Fibroblast of lung (primary cell): ENCODE data around the gene GCHFR. TPM values are rescaled to one million over a fixed set of nuclear protein-coding genes. Genes with fewer than 3 reads are reported as not detected.

Source experiments
- DNase-seq, 2 donors: peaks; one replicate each; pipeline versions ENCODE4 v3.0.0 to v3.0.0-alpha.2; 2010; ENCODE audit warnings: low read depth in 2 of 2
- H2AFZ ChIP-seq: 2 replicates; pipeline ENCODE4 v1.5.1; 2012; ENCODE audit warnings: low read length, control low read depth, inconsistent platforms
- H3K27ac ChIP-seq: 2 replicates; pipeline ENCODE4 v1.5.1; 2011; ENCODE audit warnings: low read length, control low read depth; ENCODE audit not compliant: insufficient read depth
- H3K27me3 ChIP-seq: 2 replicates; pipeline ENCODE4 v1.5.1; 2011; ENCODE audit warnings: mild to moderate bottlenecking, low read length; ENCODE audit not compliant: control insufficient read depth, insufficient read depth
- H3K36me3 ChIP-seq: 2 replicates; pipeline ENCODE4 v1.5.1; 2011; ENCODE audit warnings: low read length; ENCODE audit not compliant: control insufficient read depth, insufficient read depth
- H3K4me1 ChIP-seq: 2 replicates; pipeline ENCODE4 v1.5.1; 2011; ENCODE audit warnings: low read length; ENCODE audit not compliant: control insufficient read depth, insufficient read depth; ENCODE audit errors: extremely low read depth
- H3K4me2 ChIP-seq: 2 replicates; pipeline ENCODE4 v1.5.1; 2011; ENCODE audit warnings: low read length, control low read depth; ENCODE audit not compliant: insufficient read depth; ENCODE audit errors: extremely low read depth
- H3K4me3 ChIP-seq, 4 experiments: fragments of 200-600 bp in 1 of 4; sonication (generic) in 1 of 4; replicated peaks in 1 of 4; 2 replicates each; pipeline ENCODE4 v1.5.1; 2011 to 2016; ENCODE audit warnings: low read length in 4 of 4, low read depth in 3 of 4, mild to moderate bottlenecking in 3 of 4, control low read depth in 2 of 4, inconsistent platforms in 1 of 4, mixed read lengths in 1 of 4; ENCODE audit not compliant: insufficient read depth in 1 of 4; ENCODE audit errors: control extremely low read depth in 1 of 4
- H3K79me2 ChIP-seq: 2 replicates; pipeline ENCODE4 v1.5.1; 2012; ENCODE audit warnings: mild to moderate bottlenecking, low read length, inconsistent platforms; ENCODE audit not compliant: control insufficient read depth, insufficient read depth
- H3K9ac ChIP-seq: 2 replicates; pipeline ENCODE4 v1.5.1; 2011; ENCODE audit warnings: mild to moderate bottlenecking, low read length, control low read depth; ENCODE audit not compliant: insufficient read depth
- H3K9me3 ChIP-seq: 2 replicates; pipeline ENCODE4 v1.5.1; 2012; ENCODE audit warnings: low read depth, low read length; ENCODE audit not compliant: control insufficient read depth, insufficient read depth
- H4K20me1 ChIP-seq: 2 replicates; pipeline ENCODE4 v1.5.1; 2011; ENCODE audit warnings: low read length; ENCODE audit not compliant: control insufficient read depth, insufficient read depth; ENCODE audit errors: extremely low read depth
- EZH2 ChIP-seq: IDR thresholded peaks from 2 replicates; pipeline ENCODE4 v1.5.1; 2012; ENCODE audit warnings: low read length, control low read depth, mild to moderate bottlenecking; ENCODE audit errors: missing control alignments
- polyA plus RNA-seq, 2 donors: library from polyadenylated mRNA; depleted of rRNA in 1 of 2; stranded (reverse) in 1 of 2; unstranded in 1 of 2; fragments of >200 nt; gene quantifications; 2 replicates each; pipeline ENCODE4 v1.2.1, GENCODE V29; 2011 to 2012; ENCODE audit warnings: missing spikeins in 1 of 2
- total RNA-seq: library from RNA; depleted of rRNA; stranded (reverse); fragments of >200 nt; gene quantifications from 2 replicates; pipeline ENCODE4 v1.2.1, GENCODE V29; 2014
- TF ChIP-seq, protein P1 (sequence below), 2 donors: IDR thresholded peaks in 1 of 2; conservative IDR thresholded peaks in 1 of 2; 1 replicate in 1 of 2; 2 replicates in 1 of 2; pipeline ENCODE4 v1.5.1; 2011 to 2012; ENCODE audit warnings: low read length in 2 of 2, control low read depth in 1 of 2, inconsistent platforms in 1 of 2, low read depth in 1 of 2, mild to moderate bottlenecking in 1 of 2

GCHFR gene
- total and polyA plus RNA-seq, 2 donors (not counting 1 experiment from before 2014, with no cell fraction given), result 1.6 to 2.5 TPM

DNA sequence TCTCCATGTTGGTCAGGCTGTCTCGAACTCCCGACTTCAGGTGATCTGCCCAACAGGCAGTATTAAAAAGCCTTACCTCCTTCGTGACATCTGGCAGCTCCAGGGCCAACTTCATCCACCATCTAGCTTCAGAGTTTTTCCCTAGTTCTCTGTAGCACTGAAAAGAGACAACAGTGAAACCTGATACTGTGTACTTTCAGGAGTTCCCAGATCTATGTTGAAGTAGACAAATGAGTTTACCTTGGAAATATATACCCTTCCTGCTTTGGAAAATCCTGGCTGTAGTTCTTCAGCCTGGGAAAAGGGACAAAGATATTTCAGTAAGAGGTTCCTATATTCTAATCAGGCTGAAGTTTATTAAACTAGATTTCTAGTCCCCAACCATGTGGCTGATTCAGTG is 26.8 kb upstream of the GCHFR start:
- H3K4me3 ChIP-seq, result no peak overlapping the region
- no peak overlapping the region for H3K9ac ChIP-seq
- H3K4me1 ChIP-seq, result no peaks in the 10 kb centered on the region
- H3K79me2 ChIP-seq, result no peaks in the 10 kb centered on the region
- no peaks in the 10 kb centered on the region for H3K27me3 ChIP-seq
- H3K9me3 ChIP-seq, result no peaks in the 10 kb centered on the region
- no peaks in the 10 kb centered on the region for H4K20me1 ChIP-seq
- no peak for TF ChIP-seq EZH2
- TF ChIP-seq, protein P1, sequence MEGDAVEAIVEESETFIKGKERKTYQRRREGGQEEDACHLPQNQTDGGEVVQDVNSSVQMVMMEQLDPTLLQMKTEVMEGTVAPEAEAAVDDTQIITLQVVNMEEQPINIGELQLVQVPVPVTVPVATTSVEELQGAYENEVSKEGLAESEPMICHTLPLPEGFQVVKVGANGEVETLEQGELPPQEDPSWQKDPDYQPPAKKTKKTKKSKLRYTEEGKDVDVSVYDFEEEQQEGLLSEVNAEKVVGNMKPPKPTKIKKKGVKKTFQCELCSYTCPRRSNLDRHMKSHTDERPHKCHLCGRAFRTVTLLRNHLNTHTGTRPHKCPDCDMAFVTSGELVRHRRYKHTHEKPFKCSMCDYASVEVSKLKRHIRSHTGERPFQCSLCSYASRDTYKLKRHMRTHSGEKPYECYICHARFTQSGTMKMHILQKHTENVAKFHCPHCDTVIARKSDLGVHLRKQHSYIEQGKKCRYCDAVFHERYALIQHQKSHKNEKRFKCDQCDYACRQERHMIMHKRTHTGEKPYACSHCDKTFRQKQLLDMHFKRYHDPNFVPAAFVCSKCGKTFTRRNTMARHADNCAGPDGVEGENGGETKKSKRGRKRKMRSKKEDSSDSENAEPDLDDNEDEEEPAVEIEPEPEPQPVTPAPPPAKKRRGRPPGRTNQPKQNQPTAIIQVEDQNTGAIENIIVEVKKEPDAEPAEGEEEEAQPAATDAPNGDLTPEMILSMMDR (conservative IDR thresholded peaks at IDR 0.05 in 1 of 2, IDR thresholded peaks at IDR 0.05 in 1 of 2; ENCODE audit: low read depth in 1 of 2, low read length in 2 of 2), result no peak
- no peak overlapping the region for H2AFZ ChIP-seq
- peaks cover 2% of the 10 kb centered on the region for H3K36me3 ChIP-seq
- no peak for DNase-seq
- H3K27ac ChIP-seq, result no peak overlapping the region
- no peak overlapping the region for H3K4me2 ChIP-seq

DNA sequence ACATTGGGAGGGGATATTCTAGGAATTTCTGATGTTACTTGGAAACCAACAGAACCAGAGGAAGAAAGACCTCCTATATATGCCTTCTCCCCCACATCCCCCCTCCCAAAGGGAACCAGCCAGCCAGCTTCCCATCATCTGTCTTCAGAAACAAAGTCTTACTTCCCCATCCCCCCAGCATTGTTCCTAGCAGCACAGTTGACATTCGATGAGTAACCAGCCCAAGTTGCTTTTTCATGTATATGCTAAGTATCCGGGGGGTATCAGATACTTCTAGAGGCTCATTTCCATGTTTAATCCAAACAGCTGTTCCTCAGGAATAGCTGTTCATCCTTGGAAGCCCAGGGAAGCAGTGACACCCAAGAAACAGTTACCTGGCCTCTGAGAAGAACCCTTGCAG is 24.8 kb upstream of the GCHFR start:
- H3K9me3 ChIP-seq, result no peaks in the 10 kb centered on the region
- no peak overlapping the region for H3K27ac ChIP-seq
- H2AFZ ChIP-seq, result no peak overlapping the region
- peaks cover 2% of the 10 kb centered on the region for H3K36me3 ChIP-seq
- peaks cover 6% of the 10 kb centered on the region for H3K4me1 ChIP-seq
- H3K27me3 ChIP-seq, result no peaks in the 10 kb centered on the region
- H3K4me3 ChIP-seq, result no peak overlapping the region
- H3K9ac ChIP-seq, result no peak overlapping the region
- no peaks in the 10 kb centered on the region for H3K79me2 ChIP-seq
- H3K4me2 ChIP-seq, result no peak overlapping the region
- DNase-seq, result no peak
- no peaks in the 10 kb centered on the region for H4K20me1 ChIP-seq
- TF ChIP-seq, protein P1 (conservative IDR thresholded peaks at IDR 0.05 in 1 of 2, IDR thresholded peaks at IDR 0.05 in 1 of 2; ENCODE audit: low read depth in 1 of 2, low read length in 2 of 2), result no peak
- no peak for TF ChIP-seq EZH2

DNA sequence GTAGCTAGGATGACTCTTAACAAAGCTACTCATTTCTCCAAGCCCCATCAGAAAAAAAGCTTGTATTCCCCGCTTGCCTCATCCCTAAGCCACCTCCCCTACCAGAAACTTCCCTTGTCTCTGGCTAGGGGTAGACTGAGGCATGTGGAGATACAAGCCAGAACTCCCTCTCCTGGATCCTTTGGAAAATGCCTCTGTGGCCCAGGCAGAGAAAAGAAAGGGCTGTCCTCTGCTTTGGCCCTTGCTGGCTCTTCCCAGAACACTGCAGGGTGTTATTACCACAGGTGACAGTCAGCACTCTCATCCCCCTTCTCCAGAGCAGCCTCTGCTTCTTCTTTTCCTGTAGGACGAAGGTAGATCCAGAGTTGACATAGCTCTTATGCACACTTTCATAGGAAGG is 24.0 kb upstream of the GCHFR start:
- Histone ChIP-seq H2AFZ (no peak overlapping the region), H3K4me2 (no peak overlapping the region), H3K9ac (no peak overlapping the region), H3K27ac (no peak overlapping the region), H3K4me1 (peaks cover 12% of the 10 kb centered on the region), H3K36me3 (peaks cover 1% of the 10 kb centered on the region), H3K27me3 (no peaks in the 10 kb centered on the region), H3K9me3 (no peaks in the 10 kb centered on the region), H4K20me1 (no peaks in the 10 kb centered on the region), H3K79me2 (no peaks in the 10 kb centered on the region), H3K4me3 (no peak overlapping the region)
- TF ChIP-seq, protein P1 (conservative IDR thresholded peaks at IDR 0.05 in 1 of 2, IDR thresholded peaks at IDR 0.05 in 1 of 2; ENCODE audit: low read depth in 1 of 2, low read length in 2 of 2), result no peak
- no peak for TF ChIP-seq EZH2
- no peak for DNase-seq
